Activated T-cell treated with anti-CD3 and anti-CD28 coated beads, Interleukin-2, amount 50 U/mL, for 1 hour (primary cell): ENCODE measurements around the gene ARHGEF12.
A peak's percentile ranks its signal among the peaks of the same experiment; 100 is the strongest.

Experiments used
- DNase-seq: peaks from one replicate; pipeline ENCODE4 v3.0.0-alpha.2; 2020

ARHGEF12 gene

DNA sequence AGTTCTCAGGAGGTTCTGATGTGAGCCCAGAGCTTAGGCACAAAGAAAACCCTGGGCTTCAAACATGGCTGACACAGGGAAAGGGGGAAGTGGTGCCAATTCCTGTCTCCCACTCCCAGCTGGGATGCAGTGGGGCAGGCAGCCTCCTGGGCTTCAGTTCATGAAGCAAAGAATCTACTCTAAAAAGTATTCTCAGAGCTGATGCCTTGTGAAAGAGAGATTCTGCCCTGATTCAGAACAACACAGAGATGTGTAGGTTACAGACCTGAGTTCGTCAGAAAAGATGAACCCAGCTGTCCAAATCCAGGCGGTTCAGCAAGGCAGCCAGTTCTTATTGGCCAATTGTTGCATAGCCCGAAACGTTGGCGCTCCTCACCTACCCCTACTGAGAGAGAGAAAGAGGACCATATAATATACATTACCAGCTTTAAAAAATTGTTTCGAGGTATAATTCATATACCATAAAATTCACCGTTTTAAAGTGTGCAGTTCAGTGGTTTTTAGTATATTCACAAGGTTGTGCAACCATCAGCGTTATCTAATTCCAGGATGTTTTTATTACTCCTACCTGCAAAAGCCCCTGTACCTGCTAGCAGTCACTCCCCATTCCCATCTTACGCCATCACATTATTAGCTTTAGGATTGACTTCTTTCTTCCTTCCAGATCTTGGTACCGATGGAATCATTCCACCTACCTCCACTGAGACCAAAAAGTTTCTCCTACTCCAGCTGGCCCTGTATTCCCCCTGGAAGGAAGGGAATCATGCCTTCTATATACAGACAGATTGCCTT, 18.3 kb upstream of the ARHGEF12 start:
- no peak for DNase-seq

DNA sequence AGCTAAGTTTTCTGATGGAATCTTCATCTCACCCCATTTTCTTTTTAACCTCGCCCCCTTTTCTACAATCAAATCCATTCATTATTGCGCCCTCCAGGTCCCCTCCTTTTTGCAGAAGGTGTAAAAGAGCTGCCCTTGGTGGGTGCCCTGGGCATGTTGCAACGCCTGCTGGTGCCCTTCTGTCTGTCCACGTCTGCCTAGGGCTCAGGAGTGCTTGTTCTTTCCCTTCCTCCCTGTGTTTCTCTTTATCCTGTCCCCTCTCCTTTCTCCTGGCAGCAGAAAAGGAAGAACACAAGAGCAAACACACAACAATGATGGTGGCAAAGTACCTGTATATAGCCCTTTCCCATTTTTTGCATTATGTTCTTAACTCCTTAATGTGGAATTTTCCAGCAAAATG, 17.3 kb upstream of the ARHGEF12 start:
- no peak for DNase-seq

DNA sequence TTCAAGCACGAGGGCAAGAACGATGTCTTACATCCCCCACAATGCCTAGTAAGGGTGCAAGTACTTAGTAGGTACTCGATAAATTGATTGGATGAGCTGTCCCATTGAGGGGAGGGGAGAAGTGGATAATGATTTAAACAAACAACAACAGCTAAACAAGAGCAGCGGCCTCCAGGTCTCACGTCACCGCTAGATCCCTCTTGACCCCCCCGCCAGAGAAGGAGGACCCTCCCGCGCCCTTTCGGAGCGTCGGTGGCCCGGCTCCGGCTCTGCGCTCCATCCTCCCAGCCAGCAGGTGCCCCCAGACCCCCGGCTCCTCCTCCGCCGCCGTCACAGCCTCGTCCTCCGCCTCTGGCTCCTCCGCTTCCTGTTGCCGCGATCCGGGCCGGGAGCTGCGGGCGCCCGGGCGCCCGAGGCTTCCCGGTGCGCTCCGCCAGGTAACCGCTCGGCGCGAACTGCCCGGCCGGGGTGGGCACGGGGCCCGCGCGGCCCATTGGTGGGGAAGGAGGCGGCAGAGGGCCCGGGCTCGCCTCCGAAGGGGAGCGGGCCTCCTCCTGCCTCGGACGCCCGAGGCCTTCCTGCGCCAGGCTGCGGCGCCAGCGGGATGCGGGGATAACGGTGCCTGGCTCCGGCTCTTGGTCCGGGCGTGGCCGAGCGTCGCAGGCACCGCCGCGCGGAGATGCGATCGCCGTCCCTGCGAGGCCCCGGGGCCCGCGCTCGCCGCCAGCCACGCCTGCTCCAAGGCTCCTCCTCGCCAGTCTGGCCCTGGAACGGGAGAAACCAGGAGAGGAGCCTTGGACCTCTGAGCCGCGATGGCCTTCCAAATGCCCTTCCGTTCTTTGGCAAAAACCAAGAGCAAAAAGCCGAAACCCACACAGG, 11.0 kb upstream of the ARHGEF12 start, which contains the start of gene TLCD5:
Gene TLCD5, plus strand, starts transcription at position 368 of the 879 bp plus-strand sequence. CDS start 2,143 bp downstream, outside the sequence.
- peak; percentile 45 for DNase-seq

DNA sequence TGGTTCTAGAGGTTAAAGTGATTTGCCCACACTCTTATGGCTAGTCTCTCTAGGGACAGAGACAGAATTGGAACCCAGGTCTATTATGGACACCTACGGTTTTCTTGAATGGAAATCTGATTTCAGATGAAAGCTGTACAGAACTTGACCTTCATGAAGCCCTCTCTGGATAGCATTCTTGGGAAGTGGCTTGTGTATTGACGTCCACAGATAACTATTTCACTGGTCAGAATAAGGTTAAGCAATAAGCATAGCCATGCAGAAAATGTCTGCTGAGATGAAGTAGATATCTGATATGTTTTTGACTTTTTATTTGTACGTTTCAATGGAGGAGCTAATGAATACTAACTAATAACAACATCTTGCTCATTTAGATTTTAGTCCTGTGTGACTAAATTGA, 10.0 kb upstream of the ARHGEF12 start:
- no peak for DNase-seq

DNA sequence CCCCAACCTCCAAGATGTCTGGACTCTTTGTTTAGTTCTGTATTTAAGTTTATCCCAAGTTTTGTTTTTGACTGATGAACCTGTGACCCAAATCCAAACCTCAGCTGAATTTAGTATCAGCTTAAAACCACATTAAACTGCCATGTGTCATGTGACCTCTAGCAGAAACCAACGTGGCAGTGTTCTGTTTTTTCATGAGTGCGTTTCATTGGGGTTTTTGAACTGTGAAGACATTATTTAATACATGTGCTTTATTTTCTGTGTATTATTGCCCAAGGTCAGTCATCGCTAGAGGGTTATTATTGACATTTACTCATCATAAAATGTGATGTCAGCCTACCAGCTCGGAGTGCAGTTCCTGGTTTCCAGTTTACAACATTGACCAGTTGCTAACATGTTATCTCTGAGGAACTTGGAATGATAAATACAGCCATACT, 9.3 kb upstream of the ARHGEF12 start:
- no peak for DNase-seq

DNA sequence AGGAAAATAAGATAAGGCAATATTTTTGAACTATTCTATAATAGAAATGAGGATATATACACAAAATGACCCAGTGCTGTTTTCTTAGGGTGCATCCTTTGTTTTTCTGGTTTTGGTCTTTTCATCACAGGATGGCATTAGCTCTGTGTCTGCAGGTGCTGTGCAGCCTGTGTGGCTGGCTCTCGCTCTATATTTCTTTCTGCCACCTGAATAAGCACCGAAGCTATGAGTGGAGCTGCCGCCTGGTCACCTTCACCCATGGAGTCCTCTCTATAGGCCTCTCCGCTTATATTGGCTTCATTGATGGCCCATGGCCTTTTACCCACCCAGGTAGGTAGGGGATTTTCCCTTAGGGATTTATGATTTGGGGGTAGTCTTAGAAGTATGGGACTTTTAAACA, 8.9 kb upstream of the ARHGEF12 start:
- no peak for DNase-seq

DNA sequence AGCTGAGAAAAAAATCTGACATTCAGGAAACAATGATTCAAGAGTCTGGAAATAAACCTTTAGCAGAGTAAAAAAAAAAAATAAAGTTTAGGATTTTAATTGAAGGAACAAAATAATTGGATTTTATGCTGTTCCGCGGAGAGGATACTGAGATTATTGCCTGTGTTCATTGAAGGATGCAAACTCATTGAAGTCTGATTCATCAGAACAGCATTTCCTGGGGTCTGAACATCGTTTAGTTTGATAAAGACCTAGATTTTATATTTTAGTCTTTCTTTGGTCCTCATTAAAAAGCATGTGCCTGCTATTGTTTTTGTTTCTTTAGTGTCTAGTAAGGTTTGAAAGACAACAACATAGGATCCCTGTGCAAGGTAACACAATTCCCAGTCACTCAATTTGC, 6.7 kb upstream of the ARHGEF12 start:
- no peak for DNase-seq

DNA sequence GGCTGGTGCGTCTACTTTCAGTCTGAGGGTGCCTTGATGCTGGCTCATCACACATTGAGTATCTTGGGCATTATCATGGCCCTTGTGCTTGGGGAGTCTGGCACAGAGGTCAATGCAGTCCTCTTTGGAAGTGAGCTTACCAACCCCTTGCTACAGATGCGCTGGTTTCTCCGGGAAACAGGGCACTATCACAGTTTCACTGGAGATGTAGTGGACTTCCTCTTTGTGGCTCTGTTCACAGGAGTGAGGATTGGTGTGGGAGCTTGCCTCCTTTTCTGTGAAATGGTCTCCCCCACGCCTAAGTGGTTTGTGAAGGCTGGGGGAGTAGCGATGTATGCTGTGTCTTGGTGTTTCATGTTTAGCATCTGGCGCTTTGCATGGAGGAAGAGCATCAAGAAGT, 6.2 kb upstream of the ARHGEF12 start:
- no peak for DNase-seq

DNA sequence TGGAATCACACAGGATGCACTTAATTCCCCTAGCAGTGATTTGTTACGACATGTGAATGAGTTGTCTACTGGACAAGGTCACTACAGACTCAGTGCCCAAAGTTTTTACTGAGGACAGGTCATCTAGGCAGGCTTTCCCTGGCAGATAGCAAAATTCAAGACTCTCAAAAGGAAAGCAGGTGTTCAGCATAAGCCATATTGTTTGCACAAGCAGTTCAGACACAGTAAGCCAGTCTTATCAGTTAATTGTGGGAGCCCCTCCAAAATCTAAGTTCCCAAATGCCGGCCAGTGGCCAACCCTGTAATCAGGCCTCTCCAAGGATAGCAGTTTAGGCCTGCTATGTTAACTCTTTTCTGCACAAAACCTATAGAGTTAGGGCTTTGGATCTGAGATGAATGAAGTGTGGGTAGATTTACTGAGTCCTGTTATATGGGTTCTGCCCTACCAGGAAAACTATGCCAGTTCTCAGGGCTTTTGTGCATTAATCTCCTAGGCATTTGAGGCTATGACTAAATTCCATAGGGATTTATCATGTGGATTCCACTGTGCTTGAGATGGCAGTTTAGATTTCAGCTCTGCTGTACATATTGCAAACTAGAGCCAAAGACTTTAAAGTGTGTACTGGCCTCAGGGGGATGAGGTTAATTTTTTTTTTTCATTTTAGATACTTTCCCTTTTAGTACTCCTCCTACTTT, 4.8 kb upstream of the ARHGEF12 start:
- no peak for DNase-seq

DNA sequence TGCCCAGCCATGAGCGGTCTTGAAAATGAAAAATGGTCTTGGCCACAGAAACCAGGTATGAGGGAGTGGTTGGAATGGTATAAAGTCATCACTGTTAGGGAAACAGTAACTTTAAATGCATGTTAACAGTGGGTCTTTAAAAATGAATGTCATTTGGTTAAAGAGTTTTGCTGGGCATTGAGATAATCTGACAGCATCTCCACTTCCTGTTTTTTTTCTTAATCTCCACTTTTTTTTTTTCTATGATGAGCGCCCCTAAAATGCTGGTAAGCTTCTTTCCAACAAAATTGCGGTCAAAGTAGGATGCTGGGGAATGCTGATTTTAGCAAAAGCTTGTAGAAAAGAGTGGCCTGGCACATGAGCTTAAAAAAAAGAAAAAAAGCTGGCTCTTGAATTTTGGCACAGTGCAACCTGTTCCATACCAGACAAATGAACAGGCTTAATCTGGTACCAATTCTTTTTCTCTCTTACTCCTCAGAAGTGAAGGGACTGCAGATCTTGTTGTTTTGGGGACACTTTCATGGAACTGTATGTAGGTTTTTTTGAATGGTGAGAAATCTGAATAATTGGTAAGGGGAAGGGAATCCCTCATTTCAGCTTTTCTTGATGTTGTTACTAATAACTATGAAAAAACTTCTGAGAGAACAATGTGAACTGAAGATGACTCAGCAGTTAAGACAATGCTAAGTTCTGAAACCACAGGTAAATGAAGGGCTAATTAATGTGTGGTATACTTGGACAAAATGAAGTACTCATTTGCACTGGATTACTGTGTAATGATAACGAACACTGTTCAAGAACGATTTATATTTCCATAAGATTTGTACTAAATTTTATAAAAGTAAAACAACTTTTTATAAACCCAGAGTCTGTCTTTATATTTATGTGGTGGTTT, 3.1 kb upstream of the ARHGEF12 start:
- no peak for DNase-seq

DNA sequence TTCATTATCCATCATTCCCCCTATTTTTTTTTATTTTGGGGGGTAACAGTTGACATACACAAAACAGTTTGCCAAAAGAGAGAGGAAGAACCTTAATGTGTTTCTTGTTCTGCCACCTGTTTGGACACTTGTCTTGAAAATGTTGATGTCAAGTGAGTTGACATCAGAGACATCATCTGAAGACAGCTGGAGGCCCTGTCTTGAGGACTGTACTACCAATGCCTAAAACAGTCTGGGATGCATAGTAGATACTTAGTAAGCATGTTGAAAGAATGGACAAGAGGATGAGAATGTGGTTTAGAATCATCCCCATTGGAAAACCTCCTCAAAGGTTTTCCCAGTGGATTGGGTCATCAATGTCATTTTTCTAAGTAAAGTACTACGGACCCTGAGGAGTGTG, 2.4 kb upstream of the ARHGEF12 start:
- DNase-seq, result no peak

DNA sequence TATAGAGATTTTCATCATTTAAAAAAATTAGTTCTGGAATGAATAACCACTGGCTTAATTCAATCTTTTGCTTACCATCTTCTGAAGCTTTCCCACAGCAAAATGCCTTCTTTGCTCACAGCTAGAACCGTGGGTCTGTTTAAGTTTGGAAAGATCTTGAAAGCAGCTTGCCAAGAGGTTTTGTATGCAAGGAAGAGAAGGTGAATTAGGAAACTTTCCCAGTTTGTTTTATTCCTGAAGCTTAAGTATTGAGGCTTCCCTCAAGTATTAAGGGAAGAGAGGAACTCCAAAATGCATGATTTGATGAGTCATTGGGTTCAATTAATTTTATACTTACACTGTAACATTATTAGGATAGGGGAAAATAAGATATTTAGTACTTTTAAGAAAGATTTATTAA, 1.9 kb upstream of the ARHGEF12 start:
- DNase-seq, result no peak

DNA sequence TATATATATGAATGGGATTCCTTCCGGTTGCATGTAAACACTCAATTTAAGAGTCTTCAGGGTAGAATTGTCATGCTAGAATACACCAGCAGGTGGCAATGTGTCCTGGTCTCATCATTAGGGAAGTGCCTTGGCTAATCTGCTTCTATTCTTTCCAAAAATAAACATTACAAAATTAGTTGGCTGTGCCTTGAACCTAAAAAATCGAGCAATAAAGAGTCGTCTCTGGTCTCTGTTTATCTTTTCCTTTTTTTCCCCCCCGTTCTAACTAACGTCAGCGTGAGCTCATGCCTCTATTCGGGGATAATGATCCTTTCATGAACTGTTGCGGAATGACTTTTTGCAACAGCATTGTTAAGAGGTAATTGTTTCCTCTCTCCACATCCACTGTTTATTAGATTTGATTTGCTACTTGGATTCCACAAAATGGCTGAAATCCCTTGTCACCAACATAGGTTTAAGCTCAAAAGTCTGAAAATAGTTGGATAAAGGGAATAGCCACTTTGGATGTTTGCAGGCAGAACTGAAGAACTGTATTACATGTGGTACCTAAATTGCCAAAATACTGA, 1.2 kb upstream of the ARHGEF12 start:
- DNase-seq, result no peak

DNA sequence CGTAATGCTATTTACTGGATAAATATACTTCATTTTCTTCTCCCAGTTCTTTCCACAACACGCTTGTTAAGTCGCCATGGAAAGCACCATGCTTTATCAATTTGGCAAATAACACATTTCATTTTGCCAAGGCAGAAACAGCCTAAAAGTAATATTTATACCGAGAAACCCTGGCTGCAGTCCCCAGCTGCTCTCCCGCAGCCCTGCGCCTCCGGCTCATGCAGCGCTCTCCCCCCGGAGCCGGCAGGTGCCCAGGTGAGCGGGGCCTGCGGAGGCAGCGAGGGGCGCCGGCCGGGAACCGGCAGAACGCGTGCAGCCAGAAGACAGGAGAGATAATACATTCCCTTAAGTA, 681 bp upstream of the ARHGEF12 start:
- DNase-seq, result no peak

DNA sequence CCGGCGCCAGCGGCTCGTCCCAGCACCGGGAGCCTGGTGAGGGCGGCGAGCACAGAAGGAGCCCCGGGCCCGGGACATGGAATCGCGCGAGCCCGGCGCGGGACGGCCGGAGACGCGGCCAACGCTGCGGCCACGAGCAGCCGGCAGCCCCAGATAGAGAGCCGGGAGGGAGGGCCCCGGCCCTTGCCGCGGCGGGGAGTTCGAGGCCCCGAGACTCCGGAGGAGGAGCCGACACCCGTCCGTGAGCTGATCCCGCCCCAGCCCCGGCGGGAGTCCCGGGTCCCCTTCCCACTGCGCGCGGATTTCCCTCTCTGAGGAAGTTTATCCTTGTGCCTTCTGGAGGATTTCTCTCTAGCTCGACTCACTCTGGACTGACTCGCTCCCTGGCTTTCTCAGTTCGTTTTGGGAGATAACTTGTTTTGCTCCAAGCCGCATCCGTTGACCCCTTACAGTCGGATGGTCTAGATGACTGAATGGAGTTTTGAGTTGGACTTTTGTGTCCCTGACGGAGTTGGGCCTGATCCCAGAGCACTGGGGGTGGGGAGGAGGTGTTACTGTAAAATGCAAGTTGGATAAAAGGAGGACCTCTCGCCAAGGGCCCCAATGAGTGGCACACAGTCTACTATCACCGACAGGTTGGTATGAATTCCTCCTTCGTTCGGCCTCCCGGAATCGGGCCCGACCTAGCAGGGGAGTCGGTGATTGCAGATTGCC, 585 bp downstream of the ARHGEF12 start:
- DNase-seq, result peak; percentile 40

DNA sequence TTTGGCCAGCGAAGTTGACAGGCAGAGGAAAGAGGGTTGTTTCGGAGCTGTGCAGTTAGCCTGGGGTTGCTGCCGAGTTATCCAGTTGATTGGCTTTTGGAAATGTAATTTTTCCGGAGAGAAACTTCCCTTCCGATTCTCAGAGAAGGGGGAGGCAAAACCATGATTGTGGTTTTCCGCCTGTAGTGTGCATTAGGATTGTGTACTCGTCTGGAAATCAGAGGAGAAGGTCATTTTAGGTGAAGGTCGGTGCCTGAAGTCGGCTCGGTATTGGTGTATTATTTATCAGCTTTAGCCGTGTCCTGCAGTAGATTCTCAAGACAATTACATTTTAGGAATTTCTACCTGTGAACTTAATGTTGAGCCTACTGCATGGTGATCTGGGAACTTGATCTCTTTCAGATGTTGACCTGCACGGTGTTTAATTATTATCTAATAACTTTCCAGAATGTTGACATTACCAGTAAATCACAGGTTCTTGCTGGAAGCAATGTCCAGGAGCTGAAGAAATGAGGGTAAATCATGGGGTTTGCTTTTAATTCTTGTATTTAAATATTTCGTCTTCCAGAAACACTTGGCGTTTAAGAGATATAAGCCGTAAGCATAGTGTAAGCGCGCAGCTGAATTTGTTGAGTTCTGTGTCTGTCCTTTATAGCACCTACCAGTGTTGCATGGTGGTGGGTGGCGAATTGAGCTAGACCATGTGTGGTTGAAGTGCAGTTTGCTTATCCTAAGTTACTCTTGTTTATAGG, 1.3 kb downstream of the ARHGEF12 start:
- no peak for DNase-seq

DNA sequence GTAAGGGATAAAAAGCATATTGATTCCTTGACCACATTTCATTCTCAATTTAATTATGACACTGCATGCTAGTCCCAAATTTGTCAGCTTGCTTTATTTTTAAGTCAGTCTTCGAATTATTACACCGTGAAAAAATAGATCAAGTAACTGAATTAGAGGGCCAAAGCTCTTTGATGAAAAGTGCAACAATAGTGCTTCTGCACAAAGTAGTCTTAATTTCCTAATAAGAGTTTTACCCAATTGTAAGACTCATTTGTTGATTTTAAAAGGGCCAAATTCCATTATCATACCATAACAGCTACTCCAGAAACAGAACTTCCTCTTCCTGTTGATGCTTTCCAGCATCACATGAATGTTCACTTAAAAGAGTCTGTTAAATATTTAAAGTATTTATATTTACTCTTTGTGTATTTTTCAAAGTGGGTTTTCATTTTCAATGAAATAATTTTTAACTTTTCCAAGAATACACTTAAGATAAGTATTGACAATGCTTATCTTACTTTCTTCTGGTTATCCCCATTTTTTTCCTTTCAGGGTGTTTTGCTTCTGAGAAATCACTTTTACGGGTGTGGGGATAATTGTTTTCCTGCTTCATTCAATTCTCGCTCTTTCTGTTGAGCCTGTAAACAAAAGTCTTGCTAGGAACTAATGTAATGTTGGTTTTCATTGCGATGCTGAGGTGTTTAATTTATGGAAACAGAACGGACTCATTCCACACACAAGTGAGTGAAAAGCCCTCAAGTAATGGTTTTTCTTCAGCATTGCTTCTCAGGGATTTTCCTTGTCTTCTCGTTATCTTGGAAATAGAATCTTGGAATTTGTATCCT, 2.1 kb downstream of the ARHGEF12 start:
- DNase-seq, result no peak

DNA sequence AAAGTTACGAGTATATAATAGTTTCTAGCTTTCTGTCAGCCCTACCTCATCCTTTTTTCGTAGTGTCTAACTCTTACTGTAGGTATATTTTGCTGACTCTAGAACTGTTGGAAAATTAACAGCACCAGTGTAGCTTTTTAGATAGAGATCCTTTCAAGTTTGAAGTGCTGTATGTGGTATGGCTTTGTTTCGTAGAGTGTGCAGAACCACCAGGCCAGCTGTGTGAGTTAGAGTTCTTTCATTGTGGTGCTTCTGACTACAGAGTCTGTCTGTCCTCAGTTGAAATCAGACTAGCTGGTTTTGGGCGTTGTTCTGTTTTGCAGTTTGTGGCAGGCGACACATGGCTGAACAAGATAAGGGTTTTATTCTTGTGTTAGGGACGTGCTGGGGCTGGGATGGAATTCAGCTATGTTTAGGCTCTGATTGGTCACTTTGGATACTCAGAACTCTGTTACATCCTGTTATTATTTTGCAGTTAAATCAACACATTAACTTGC, 3.2 kb downstream of the ARHGEF12 start:
- DNase-seq, result no peak

DNA sequence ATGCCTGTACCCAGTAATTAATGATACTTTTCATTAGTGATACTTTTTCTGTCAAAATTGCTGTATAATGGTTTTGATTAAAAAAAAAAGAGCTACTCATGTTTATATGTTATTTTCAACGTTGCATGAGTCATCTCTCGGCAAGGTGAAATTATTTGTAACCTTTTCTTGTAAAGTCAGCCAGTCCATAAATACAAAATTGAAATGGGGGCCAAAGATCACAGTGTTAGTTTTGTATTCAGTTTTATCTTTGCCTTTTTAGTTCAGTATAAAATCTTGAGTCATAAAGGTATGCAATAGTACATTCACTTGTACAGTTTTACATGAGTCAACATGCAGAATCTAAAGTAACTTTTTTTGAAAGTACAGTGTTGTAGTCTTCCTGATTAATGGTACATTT, 4.3 kb downstream of the ARHGEF12 start:
- no peak for DNase-seq

DNA sequence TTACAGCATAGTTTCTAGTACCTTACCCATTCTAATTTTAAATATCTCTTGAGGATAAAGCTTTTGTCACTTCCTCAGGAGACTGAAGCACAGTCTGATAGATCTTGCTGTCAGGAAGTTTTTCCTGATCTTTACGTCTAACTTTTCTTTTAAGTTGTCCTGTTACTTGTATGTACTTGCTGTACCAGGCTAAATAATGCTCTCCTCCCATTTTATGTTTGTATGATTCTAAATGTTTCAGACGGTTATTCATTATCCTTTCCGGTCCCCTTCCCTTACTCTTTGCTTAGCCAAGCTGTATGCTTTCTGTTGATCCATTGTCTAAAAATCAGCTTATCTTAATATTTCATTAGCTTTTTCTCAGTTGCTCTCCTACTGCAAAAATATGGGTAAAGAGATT, 6.0 kb downstream of the ARHGEF12 start:
- DNase-seq, result no peak
